ENCODE results near the gene TMEM184A.

- no peak for TF ChIP-seq CTCF (IDR thresholded peaks at IDR 0.05)
- no peak for TF ChIP-seq POLR2A (IDR thresholded peaks at IDR 0.05)
- TF ChIP-seq POLR2AphosphoS5 (IDR thresholded peaks at IDR 0.05; ENCODE audit: insufficient read depth in 1 of 2, low read depth in 1 of 2) = no peak
These were observed 20.7 kb upstream of the TMEM184A start for GRCh38 chr7:1576521-1577253.
